T47D (cell line): Measurements from ENCODE around the gene UROC1.

Experiments
- DNase-seq, 2 experiments: peaks; one replicate each; pipeline versions ENCODE4 v3.0.0 to v3.0.0-alpha.2; 2011 to 2012; ENCODE audit warnings: low read depth in 1 of 2, low spot score in 1 of 2
- JUND ChIP-seq: IDR thresholded peaks from 2 replicates; pipeline ENCODE4 v1.6.1; 2012; ENCODE audit warnings: low read depth
- in situ Hi-C: cut with HindIII; loops from 2 replicates; pipeline ENCODE4 v1.10.0; 2016; ENCODE audit warnings: low sequenced_read_pairs, low pct_unique_long_range_greater_than_20kb

Gene UROC1

DNA sequence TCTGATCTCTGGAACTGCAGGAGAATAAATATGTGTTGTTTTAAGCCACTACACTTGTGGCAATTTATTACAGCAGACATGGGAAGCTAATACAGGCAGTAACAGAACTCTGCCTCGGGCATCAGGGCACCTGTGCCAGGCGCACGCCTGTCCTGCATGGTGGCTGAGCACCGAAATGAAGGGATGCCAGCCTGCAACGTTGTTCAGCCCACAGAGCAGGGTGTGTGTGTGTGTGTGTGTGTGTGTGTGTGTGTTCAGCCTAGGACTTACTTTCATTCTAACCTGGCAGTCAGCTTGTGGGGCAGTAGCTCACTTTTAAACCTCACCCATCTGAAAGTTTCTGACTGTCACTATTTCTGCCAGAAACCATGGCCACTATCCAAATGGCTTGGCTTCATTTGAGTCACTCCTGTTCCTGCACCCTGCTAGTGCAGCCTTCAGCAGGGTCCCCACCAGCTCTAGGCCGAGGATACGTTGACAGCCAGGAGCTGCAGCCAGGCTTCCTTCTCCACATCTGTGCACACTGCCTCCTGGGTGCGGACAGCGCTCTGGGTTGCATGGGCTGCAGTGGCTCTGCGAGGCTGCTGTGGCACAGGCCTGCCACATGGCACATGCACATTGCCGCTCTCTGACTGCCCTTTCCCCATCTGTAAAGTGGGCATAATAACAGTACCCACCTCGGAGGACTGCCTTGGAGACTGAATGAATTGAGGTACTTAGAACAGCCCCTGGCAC lies 4.5 kb downstream of the UROC1 start:
- DNase-seq, result no peak
- in situ Hi-C loops, result no loop called here
- TF ChIP-seq JUND, result no peak

DNA sequence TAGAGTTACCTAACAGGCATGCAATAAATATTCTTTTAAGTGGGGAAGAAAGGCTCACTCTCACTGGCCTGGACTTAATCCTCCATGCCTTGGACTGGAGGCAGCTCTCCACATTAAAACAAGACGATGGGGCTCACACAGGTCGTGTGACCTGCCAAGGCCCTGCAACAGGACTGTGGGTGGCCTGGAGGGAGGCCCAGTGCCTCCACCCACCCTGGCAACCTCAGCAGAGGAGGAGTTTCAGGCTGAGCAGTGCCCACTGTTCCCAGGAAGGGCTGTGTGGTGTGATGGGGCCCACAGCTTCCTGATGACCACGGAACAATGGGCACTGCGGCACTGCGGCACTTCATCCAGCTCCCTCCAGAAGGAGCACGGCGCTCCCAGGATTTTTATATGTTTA lies 5.5 kb downstream of the UROC1 start:
- TF ChIP-seq JUND, result no peak
- no peak for DNase-seq
- in situ Hi-C loops, result no loop called here

DNA sequence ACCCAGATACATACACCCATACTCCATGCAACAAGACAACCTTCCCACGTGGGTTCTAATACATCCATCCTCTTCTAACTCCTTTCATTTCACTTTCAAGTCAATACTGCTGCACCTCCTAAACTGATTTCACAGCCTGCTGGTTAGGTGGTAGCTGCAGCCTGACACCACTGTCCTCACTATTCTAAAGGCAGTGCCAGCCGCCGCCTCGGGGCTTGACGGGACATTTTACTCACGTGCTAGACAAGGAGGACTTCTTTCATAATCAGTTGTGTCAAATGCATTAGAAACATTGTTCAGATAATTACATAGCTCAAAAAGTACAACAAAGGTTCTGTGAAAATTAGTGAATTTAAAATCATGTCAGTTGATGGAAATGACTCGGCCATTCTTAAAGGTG lies 6.3 kb downstream of the UROC1 start:
- no peak for TF ChIP-seq JUND
- in situ Hi-C loops, result no loop called here
- DNase-seq, result no peak

DNA sequence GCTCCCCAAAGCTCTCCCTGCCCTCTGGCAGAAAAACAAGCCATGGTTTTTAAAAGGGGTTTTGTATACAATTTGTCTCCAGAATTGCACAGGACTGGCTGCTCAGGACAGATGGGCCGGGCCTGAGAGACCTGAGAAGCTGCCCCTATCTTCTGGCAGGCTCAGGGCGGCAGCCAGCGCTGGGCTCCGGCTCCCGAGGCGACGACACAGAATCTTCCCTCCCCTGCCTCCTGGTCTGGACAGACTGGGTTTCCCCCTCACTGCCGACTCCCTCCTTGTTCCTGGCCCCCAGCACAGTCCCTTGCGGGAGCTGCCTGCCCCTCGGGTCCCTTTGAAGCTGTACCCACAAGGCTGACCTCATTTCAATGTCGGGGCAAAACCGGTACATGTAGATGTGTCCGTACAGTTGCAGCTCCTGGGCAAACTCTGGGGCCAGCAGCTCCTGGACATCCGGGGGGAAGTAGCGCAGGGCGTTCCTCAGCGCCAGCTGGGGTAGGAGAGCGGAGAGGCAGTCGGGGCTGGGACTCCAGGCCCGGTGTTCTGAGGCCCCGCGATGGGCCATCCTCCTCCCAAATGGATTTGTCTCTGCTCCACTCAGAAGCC lies 7.2 kb downstream of the UROC1 start:
- no peak for DNase-seq
- in situ Hi-C loops, result no loop called here
- TF ChIP-seq JUND, result no peak

DNA sequence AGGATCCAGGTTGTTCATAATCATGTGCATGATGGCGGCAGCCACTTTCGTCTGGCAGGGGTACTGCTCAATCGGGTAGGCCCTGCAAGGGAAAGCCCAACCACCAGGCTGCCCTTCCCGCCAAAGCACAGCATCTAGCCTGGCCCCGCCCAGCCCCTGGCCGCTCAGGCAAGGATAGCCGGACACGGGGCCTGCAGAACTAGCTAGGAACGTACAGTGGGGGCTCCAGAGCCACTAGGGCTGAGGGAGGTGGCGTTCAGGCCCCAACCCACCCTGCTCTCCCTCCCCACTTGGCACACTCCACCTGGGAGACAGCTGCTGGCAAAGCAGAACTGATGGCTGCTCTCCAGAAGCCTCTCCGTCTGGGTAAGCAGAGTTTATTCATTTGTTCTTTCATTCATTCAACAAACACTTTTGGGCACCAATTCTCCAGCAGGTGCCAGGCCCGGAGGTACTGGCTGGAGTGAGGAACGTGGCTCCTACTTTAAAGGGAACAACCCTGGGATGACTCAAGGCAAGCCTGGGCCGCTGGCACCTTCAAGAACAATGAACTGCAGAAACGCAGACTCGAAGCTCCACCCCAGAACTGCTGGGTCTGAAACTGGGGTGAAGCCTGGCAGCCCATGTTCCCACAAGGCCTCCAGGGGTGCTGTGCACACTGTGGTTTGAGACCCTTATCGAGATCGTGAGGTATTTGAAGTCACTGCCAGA lies 7.8 kb downstream of the UROC1 start:
- DNase-seq, result no peak
- in situ Hi-C loops, result no loop called here
- no peak for TF ChIP-seq JUND

DNA sequence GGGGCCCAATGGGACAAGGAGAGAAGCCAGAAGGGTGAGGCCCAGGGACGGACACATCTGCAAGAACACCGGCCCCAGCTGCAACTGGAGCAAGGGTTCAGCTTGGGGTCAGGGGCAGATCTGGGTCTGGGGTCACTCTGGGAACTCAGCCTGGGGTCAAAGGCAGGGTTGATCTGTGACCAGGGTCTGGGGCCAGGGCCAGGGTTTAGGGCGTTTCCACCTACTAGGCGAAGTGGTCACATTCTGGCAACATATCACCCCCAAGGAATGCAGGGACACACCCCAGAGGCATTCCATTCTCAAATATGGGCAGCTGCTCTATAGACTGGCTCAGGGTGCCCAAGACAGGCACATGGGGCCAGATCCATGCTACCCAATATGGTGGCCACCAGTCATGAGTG lies 9.0 kb downstream of the UROC1 start:
- no peak for DNase-seq
- TF ChIP-seq JUND, result no peak
- in situ Hi-C loops, result no loop called here

DNA sequence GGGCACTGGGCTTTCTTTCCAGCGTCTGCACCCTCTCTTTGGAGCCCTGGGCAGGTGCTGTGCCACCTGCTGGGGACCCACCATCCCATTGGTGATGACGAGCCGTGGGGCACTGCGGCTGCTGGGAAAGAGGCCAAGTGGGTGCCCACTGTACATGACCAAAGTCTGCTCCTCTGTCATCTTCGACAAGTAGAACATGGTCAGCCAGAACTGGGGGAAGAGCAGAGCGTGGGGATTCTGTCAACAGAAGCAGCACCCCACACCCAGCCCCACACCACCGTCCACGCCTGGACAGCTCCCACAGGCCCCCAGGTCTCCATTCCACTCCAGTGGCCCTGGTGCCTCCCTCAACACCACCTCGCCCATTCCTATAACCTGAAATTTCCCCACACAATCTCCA lies 9.7 kb downstream of the UROC1 start:
- no peak for DNase-seq
- no peak for TF ChIP-seq JUND
- in situ Hi-C loops, result no loop called here

DNA sequence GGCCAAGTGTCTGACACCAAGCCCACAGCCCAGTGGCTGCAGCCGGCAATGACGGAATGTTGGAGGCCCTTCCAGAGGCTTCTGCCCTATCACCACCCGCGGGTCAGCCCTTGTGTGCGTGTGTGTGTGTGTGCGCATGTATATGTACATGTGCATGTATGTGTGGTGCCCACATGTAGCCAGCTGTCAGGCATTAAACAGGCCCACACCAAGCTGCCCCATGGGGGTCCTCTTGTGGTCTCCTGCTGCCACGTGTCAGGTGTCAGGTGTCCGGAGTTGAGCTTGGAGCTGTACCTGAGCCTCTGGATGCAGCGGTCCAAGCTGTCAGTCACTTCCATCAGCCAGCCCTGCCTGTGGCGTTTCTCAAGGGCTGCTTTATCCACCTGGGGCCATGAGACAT lies 13.9 kb downstream of the UROC1 start:
- TF ChIP-seq JUND, result no peak
- in situ Hi-C loops, result no loop called here
- no peak for DNase-seq

DNA sequence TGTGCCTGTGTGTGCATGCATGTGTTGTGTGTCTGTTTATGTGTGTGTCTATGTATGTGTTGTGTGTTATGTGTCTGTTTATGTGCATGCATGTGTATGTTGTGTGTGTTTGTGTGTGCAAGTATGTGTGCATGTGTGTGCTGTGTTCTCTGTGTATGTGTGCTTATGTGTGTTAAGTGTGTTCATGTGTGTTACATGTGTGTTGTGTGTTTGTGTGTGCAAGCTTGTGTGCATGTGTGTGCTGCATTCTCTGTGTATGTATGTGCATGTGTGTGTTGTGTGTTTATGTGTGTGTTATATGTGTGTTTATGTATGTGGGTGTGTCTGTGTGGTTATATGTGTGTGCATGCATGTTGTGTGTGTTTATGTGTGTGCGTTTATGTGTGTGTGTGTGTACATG lies 14.9 kb downstream of the UROC1 start:
- no peak for DNase-seq
- in situ Hi-C loops, result no loop called here
- TF ChIP-seq JUND, result no peak

DNA sequence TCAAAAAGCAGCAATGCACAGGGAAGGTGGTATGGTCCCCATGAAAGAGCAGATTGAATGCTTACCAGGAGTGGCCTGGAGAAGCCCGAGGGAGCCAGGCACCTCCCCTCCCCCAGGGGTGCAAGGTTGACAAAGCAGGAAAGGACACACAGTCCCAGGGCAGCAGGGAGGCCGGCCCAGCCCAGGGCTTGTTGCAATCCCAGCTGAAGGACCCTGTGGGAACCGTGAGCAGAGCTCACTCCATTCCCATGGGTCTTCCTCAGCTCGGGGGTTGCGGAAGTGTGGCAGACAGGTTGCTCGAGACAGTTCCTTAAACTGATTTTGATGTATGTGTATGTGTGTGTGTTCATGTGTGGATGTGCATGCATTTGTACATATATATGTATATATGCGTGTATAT lies 15.8 kb downstream of the UROC1 start:
- no peak for DNase-seq
- in situ Hi-C loops, result no loop called here
- no peak for TF ChIP-seq JUND

DNA sequence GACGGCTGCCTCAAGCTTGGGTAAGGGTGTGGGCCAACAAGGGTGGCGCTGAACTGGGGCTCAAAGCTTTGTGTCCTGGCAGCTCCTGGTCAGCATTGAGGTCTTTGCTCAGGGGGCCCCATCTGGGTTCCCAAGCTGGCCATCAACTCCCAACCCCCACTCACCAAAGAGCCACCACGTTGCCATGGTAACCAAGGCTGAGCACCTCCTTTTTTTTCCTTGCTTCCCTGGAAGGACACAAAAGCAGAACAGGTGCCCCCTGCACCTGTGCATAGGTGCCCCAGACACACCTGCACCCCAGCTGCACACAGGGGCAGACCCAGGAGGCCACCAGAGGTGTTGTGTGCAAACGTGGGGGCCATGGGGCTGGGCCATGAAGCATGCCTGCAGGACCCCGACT lies 16.5 kb downstream of the UROC1 start:
- no peak for DNase-seq
- in situ Hi-C loops, result no loop called here
- TF ChIP-seq JUND, result no peak

DNA sequence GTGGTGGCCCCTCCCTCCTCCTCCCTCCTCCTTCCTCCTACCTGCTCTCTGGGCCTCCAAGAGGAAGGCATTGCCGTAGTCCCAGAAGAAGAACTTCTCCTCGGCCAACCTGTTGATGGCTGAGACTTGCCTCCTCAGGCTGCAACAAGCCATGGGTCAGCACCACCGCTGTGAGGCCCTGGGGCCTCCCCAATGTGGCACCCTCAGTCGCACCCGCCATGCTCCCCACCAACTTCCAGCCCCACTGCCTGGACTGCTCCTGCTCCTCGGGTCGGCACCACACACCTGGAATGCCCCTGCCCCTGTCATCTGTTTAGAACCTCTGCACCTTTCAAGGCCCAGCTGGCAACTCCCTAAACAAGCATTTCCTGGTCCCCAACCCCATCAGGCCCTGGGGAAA lies 17.6 kb downstream of the UROC1 start:
- TF ChIP-seq JUND, result no peak
- DNase-seq, result no peak
- in situ Hi-C loops, result no loop called here

DNA sequence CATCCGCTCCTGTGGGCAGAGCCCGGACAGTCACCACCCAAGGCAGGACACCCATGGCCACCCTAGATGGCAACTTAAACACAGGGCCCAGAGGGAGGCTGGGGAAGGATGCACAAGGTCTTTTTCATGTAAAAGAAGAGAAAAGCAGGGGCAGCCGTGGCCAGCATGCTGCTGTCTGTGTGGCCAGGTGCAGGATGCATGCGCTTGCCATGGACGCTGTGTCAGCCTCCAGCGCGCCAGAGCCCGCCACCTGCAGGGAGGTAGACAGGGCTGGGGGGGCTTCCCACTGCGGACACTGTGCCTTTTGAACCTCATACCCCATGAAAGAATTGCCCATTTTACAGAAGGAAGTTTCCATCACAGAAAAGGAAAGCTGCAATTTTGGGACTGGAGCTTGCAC lies 18.2 kb downstream of the UROC1 start:
- in situ Hi-C loops, result no loop called here
- TF ChIP-seq JUND, result no peak
- DNase-seq, result no peak
